Measurements from ENCODE around the gene OR7A17. TPM values are rescaled to one million over a fixed set of nuclear protein-coding genes. Genes with fewer than 3 reads are reported as not detected.

OR7A17 gene
- polyA plus RNA-seq (2012; ENCODE audit: low read depth, missing spikeins) = not detected

GRCh38 chr19:14886032-14886431 lies at the start of gene OR7A17:
Gene OR7A17, minus strand, starts transcription at chr19:14886132. Its CDS starts 4,777 bp downstream, at chr19:14881355.
- TF ChIP-seq TAF1 (IDR thresholded peaks at IDR 0.05; ENCODE audit: low read depth, low read length) (no peak), SPI1 (IDR thresholded peaks at IDR 0.05; ENCODE audit: low read depth, low read length) (no peak), PAX5 (IDR thresholded peaks at IDR 0.05; ENCODE audit: insufficient read depth, low read length, severe bottlenecking) (no peak), POLR2AphosphoS5 (IDR thresholded peaks at IDR 0.05; ENCODE audit: low read depth, low read length) (no peak), POU2F2 (IDR thresholded peaks at IDR 0.05; ENCODE audit: low read depth, low read length) (no peak), POLR2A (IDR thresholded peaks at IDR 0.05; ENCODE audit: low read depth, low read length) (no peak)
- FAIRE-seq (no peak), DNase-seq (ENCODE audit: insufficient read length, low spot score) (no peak)

- TF ChIP-seq SPI1 (IDR thresholded peaks at IDR 0.05; ENCODE audit: low read depth, low read length) (no peak), TAF1 (IDR thresholded peaks at IDR 0.05; ENCODE audit: low read depth, low read length) (no peak), POU2F2 (IDR thresholded peaks at IDR 0.05; ENCODE audit: low read depth, low read length) (no peak), POLR2A (IDR thresholded peaks at IDR 0.05; ENCODE audit: low read depth, low read length) (no peak), POLR2AphosphoS5 (IDR thresholded peaks at IDR 0.05; ENCODE audit: low read depth, low read length) (no peak), PAX5 (IDR thresholded peaks at IDR 0.05; ENCODE audit: insufficient read depth, low read length, severe bottlenecking) (no peak)
- FAIRE-seq = no peak
- no peak for DNase-seq (ENCODE audit: insufficient read length, low spot score)
These were observed 47.6 kb upstream of the OR7A17 start for GRCh38 chr19:14933506-14933905.

GRCh38 chr19:14916848-14917247 lies 30.9 kb upstream of the OR7A17 start:
- TF ChIP-seq POU2F2 (IDR thresholded peaks at IDR 0.05; ENCODE audit: low read depth, low read length) (no peak), SPI1 (IDR thresholded peaks at IDR 0.05; ENCODE audit: low read depth, low read length) (no peak), POLR2A (IDR thresholded peaks at IDR 0.05; ENCODE audit: low read depth, low read length) (no peak), TAF1 (IDR thresholded peaks at IDR 0.05; ENCODE audit: low read depth, low read length) (no peak), PAX5 (IDR thresholded peaks at IDR 0.05; ENCODE audit: insufficient read depth, low read length, severe bottlenecking) (no peak), POLR2AphosphoS5 (IDR thresholded peaks at IDR 0.05; ENCODE audit: low read depth, low read length) (no peak)
- DNase-seq (ENCODE audit: insufficient read length, low spot score) = no peak
- FAIRE-seq = no peak

GRCh38 chr19:14915116-14915515 lies 29.2 kb upstream of the OR7A17 start:
- FAIRE-seq (no peak), DNase-seq (ENCODE audit: insufficient read length, low spot score) (no peak)

GRCh38 chr19:14906711-14907110 lies 20.8 kb upstream of the OR7A17 start:
- no peak for FAIRE-seq
- no peak for DNase-seq (ENCODE audit: insufficient read length, low spot score)
- TF ChIP-seq TAF1 (IDR thresholded peaks at IDR 0.05; ENCODE audit: low read depth, low read length) (no peak), POLR2AphosphoS5 (IDR thresholded peaks at IDR 0.05; ENCODE audit: low read depth, low read length) (no peak), POU2F2 (IDR thresholded peaks at IDR 0.05; ENCODE audit: low read depth, low read length) (no peak), SPI1 (IDR thresholded peaks at IDR 0.05; ENCODE audit: low read depth, low read length) (no peak), POLR2A (IDR thresholded peaks at IDR 0.05; ENCODE audit: low read depth, low read length) (no peak), PAX5 (IDR thresholded peaks at IDR 0.05; ENCODE audit: insufficient read depth, low read length, severe bottlenecking) (no peak)

More at GRCh38 chr19:14915116-14915515, 29.2 kb upstream of the OR7A17 start:
- no peak for TF ChIP-seq POLR2A (IDR thresholded peaks at IDR 0.05; ENCODE audit: low read depth, low read length)
- TF ChIP-seq POLR2AphosphoS5 (IDR thresholded peaks at IDR 0.05; ENCODE audit: low read depth, low read length) = no peak
- TF ChIP-seq POU2F2 (IDR thresholded peaks at IDR 0.05; ENCODE audit: low read depth, low read length) = no peak
- TF ChIP-seq SPI1 (IDR thresholded peaks at IDR 0.05; ENCODE audit: low read depth, low read length) = no peak
- no peak for TF ChIP-seq PAX5 (IDR thresholded peaks at IDR 0.05; ENCODE audit: insufficient read depth, low read length, severe bottlenecking)
- TF ChIP-seq TAF1 (IDR thresholded peaks at IDR 0.05; ENCODE audit: low read depth, low read length) = no peak

- DNase-seq (ENCODE audit: insufficient read length, low spot score) = no peak
- FAIRE-seq = no peak
- TF ChIP-seq POLR2A (IDR thresholded peaks at IDR 0.05; ENCODE audit: low read depth, low read length) (no peak), POLR2AphosphoS5 (IDR thresholded peaks at IDR 0.05; ENCODE audit: low read depth, low read length) (no peak), POU2F2 (IDR thresholded peaks at IDR 0.05; ENCODE audit: low read depth, low read length) (no peak), TAF1 (IDR thresholded peaks at IDR 0.05; ENCODE audit: low read depth, low read length) (no peak), SPI1 (IDR thresholded peaks at IDR 0.05; ENCODE audit: low read depth, low read length) (no peak), PAX5 (IDR thresholded peaks at IDR 0.05; ENCODE audit: insufficient read depth, low read length, severe bottlenecking) (no peak)
These were observed 15.8 kb upstream of the OR7A17 start for GRCh38 chr19:14901675-14902260.

- TF ChIP-seq POLR2A (IDR thresholded peaks at IDR 0.05; ENCODE audit: low read depth, low read length) (no peak), PAX5 (IDR thresholded peaks at IDR 0.05; ENCODE audit: insufficient read depth, low read length, severe bottlenecking) (no peak), POLR2AphosphoS5 (IDR thresholded peaks at IDR 0.05; ENCODE audit: low read depth, low read length) (no peak), POU2F2 (IDR thresholded peaks at IDR 0.05; ENCODE audit: low read depth, low read length) (no peak), TAF1 (IDR thresholded peaks at IDR 0.05; ENCODE audit: low read depth, low read length) (no peak)
- DNase-seq (ENCODE audit: insufficient read length, low spot score) (no peak), FAIRE-seq (no peak)
These were observed 4.9 kb upstream of the OR7A17 start for GRCh38 chr19:14890643-14891379.

GRCh38 chr19:14889994-14890642 lies 4.2 kb upstream of the OR7A17 start:
- DNase-seq (ENCODE audit: insufficient read length, low spot score) (no peak), FAIRE-seq (no peak)
- TF ChIP-seq TAF1 (IDR thresholded peaks at IDR 0.05; ENCODE audit: low read depth, low read length) = no peak
- TF ChIP-seq PAX5 (IDR thresholded peaks at IDR 0.05; ENCODE audit: insufficient read depth, low read length, severe bottlenecking) = no peak
- no peak for TF ChIP-seq POU2F2 (IDR thresholded peaks at IDR 0.05; ENCODE audit: low read depth, low read length)
- TF ChIP-seq SPI1 (IDR thresholded peaks at IDR 0.05; ENCODE audit: low read depth, low read length) = no peak
- no peak for TF ChIP-seq POLR2A (IDR thresholded peaks at IDR 0.05; ENCODE audit: low read depth, low read length)
- TF ChIP-seq POLR2AphosphoS5 (IDR thresholded peaks at IDR 0.05; ENCODE audit: low read depth, low read length) = no peak

Measured in GM12891 (cell line).